ENCODE results near the gene MAPK8IP1. TPM values are rescaled to one million over a fixed set of nuclear protein-coding genes. Genes with fewer than 3 reads are reported as not detected.

The MAPK8IP1 gene
- total RNA-seq, 1 donor from 2014 or later: 38.7 TPM

DNA sequence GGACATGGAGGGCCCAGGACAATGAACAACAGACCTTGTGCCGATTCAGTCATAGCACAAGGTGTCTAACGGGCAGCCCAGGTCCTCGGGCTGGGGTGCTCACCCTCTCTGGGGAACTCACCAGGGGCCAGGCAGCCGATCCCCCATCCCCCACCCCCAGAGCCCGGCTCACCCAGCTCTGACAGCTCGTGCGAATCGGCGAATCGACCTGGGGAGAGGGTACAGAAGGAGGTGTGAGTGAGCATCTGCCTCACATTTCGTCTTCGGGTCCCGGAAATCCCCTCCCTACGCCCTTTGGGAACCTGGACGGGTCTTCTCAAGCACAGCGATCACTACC lies 31.8 kb downstream of the MAPK8IP1 start:
- no peaks in the 10 kb centered on the region for H3K36me3 Mint-ChIP-seq (ENCODE audit: low read depth)
- H3K27me3 Mint-ChIP-seq (ENCODE audit: low read depth): peaks cover 29% of the 10 kb centered on the region
- no peaks in the 10 kb centered on the region for H3K9me3 Mint-ChIP-seq
- H3K4me1 Mint-ChIP-seq: peaks cover 24% of the 10 kb centered on the region
- TF ChIP-seq, protein P1, sequence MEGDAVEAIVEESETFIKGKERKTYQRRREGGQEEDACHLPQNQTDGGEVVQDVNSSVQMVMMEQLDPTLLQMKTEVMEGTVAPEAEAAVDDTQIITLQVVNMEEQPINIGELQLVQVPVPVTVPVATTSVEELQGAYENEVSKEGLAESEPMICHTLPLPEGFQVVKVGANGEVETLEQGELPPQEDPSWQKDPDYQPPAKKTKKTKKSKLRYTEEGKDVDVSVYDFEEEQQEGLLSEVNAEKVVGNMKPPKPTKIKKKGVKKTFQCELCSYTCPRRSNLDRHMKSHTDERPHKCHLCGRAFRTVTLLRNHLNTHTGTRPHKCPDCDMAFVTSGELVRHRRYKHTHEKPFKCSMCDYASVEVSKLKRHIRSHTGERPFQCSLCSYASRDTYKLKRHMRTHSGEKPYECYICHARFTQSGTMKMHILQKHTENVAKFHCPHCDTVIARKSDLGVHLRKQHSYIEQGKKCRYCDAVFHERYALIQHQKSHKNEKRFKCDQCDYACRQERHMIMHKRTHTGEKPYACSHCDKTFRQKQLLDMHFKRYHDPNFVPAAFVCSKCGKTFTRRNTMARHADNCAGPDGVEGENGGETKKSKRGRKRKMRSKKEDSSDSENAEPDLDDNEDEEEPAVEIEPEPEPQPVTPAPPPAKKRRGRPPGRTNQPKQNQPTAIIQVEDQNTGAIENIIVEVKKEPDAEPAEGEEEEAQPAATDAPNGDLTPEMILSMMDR (conservative IDR thresholded peaks at IDR 0.05): no peak
- no peak overlapping the region for H3K27ac Mint-ChIP-seq (ENCODE audit: unreplicated experiment)
- peak overlapping the region; percentile 96 for H3K4me3 Mint-ChIP-seq
- no peak for DNase-seq (ENCODE audit: low read depth, low spot score)

DNA sequence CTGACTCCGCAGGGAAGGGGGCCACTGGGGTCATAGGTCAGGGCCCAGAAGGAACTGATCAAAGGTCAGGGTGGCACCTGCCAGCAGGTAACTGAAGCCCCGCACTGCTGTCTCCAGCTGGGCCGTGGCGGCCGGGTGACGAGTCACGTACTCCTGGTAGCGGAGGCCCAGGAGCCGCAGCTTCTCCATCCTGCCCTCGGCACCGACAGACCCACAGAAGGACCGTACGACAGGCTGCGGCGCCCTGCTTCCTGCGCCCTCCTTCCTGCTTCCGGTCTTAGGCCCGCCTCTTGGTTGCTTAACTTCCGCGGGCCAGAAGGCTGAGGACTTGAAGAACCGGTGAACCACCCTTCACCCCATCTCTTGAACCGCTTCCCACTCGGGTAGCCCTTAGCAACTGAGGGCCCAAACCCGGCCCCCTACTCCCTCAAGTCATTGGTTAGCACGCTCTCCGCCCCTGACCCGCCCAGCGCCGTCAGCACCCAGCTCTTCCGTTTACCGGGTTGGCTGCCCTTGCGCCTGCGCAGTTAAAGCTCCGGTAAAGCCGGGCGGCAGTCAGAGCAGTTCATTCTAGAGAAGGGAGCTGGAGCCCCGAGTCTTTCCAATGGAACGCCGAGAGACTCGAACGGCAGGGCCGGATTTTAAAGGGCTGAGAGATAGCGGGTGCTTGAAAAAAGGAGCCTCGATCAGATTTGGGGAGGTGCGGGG lies 32.3 kb downstream of the MAPK8IP1 start, which contains the start of gene PEX16:
TSS of gene PEX16 (minus strand) at position 255 of the 708 bp plus-strand sequence. CDS start at position 189, 66 bp downstream.
- Mint-ChIP-seq H3K4me3 (peak within 1 kb of the TSS; percentile 96), H3K27me3 (ENCODE audit: low read depth) (peaks cover 29% of the 10 kb centered on the region), H3K27ac (ENCODE audit: unreplicated experiment) (peak within 1 kb of the TSS; percentile 96), H3K9me3 (no peaks in the 10 kb centered on the region), H3K4me1 (peaks cover 24% of the 10 kb centered on the region), H3K36me3 (ENCODE audit: low read depth) (no peaks in the 10 kb centered on the region)
- TF ChIP-seq, protein P1 (conservative IDR thresholded peaks at IDR 0.05): no peak
- peak; percentile 83 for DNase-seq (ENCODE audit: low read depth, low spot score)

DNA sequence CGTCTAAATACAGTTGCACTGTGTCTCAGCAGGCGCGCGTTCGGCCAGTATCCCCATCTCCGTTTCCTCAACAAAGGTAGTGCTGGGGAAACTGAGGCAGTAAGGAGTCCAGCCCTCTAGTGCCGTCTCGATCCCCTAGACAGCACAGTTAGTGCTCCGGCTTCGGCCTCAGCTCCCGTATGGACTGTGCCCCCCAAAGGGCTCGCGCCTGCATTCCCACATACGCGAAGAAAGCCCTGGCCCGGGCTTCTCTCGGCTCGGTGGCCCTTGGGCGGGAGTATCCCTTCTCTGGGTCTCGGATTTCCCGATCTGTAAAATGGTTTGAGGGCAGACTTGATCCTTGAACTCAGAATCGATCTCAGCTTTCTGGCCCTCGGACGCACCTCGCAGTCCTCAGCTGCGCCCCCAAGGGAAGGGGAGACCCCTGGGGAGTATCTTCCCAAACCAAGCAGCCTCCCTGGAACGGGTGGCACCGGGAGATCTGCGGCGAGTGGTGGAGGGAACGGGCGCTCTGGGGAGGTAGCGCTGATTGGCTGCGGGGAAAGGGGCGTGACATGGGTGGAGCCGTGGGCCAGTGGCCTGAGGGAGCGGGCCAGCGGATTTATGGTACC lies 33.0 kb downstream of the MAPK8IP1 start:
- DNase-seq (ENCODE audit: low read depth, low spot score): peak; percentile 73
- H3K27ac Mint-ChIP-seq (ENCODE audit: unreplicated experiment): peak overlapping the region; percentile 96
- no peaks in the 10 kb centered on the region for H3K9me3 Mint-ChIP-seq
- no peaks in the 10 kb centered on the region for H3K36me3 Mint-ChIP-seq (ENCODE audit: low read depth)
- peaks cover 33% of the 10 kb centered on the region for H3K27me3 Mint-ChIP-seq (ENCODE audit: low read depth)
- peaks cover 24% of the 10 kb centered on the region for H3K4me1 Mint-ChIP-seq
- TF ChIP-seq, protein P1 (conservative IDR thresholded peaks at IDR 0.05): no peak
- H3K4me3 Mint-ChIP-seq: peak overlapping the region; percentile 96

DNA sequence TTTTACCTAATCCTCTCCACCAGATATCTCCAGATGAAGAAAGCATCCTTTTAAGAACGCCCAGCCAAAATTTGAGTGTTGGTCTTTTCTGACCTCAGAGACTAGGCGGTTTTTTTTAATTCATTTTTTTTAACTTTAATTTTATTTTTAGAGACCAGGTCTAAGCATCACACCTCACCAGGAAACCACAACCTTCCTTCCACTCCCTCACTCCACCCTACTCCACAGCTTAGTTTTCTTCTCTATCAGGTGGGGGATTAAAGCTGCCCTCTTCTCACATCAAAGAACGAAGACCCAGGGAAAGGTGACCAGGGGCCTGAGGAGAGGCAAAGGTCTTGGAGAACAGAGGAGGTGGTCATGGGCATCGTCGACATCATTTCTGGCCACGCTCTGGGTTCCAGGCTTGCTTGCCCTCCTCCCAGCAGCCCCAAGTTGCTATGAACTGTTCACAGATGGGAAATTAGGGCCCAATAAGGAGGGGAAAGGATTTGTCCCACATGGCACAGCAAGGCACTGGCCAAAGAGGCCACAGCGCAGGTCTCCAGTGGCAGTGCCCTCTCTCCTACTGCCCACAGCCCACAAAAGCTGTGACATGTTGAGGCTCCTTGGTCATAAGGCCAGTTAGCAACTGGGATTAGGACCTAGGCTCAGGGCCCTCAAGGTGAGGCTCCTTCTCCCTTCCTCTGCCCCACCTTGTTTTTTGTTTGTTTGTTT lies 33.7 kb downstream of the MAPK8IP1 start:
- Mint-ChIP-seq H3K36me3 (ENCODE audit: low read depth) (no peaks in the 10 kb centered on the region), H3K27ac (ENCODE audit: unreplicated experiment) (peak overlapping the region; percentile 96), H3K27me3 (ENCODE audit: low read depth) (peaks cover 39% of the 10 kb centered on the region), H3K4me3 (peak overlapping the region; percentile 96), H3K4me1 (peaks cover 26% of the 10 kb centered on the region), H3K9me3 (no peaks in the 10 kb centered on the region)
- no peak for DNase-seq (ENCODE audit: low read depth, low spot score)
- TF ChIP-seq, protein P1 (conservative IDR thresholded peaks at IDR 0.05): no peak

- H3K27me3 Mint-ChIP-seq (ENCODE audit: low read depth): peaks cover 47% of the 10 kb centered on the region
- no peak for DNase-seq (ENCODE audit: low read depth, low spot score)
- peak overlapping the region; percentile 96 for H3K4me3 Mint-ChIP-seq
- H3K4me1 Mint-ChIP-seq: peaks cover 30% of the 10 kb centered on the region
- no peaks in the 10 kb centered on the region for H3K36me3 Mint-ChIP-seq (ENCODE audit: low read depth)
- TF ChIP-seq, protein P1 (conservative IDR thresholded peaks at IDR 0.05): no peak
- H3K9me3 Mint-ChIP-seq: no peaks in the 10 kb centered on the region
- no peak overlapping the region for H3K27ac Mint-ChIP-seq (ENCODE audit: unreplicated experiment)
Observed at GRCh38 chr11:45919806-45920530, 34.5 kb downstream of the MAPK8IP1 start.
